OCI-LY1 (cell line): ENCODE results near the gene SUGP2.
A peak's percentile ranks its signal among the peaks of the same experiment; 100 is the strongest.

Experiments used
- H2AFZ ChIP-seq: fragments of 200-600 bp; sonication (generic), shearing (Covaris generic); 2 replicates; pipeline ENCODE4 v1.6.0; 2014; ENCODE audit warnings: antibody characterized with exemption, mild to moderate bottlenecking, low read length
- H3F3A ChIP-seq: fragments of 200-600 bp; sonication (generic), shearing (Covaris generic); 2 replicates; pipeline ENCODE4 v1.6.0; 2014; ENCODE audit warnings: mild to moderate bottlenecking, antibody characterized with exemption, low read length, moderate library complexity; ENCODE audit not compliant: insufficient read depth
- H3K27ac ChIP-seq: fragments of 200-600 bp; sonication (generic); 2 replicates; pipeline ENCODE4 v1.5.1; 2014; ENCODE audit warnings: low read length, mixed run types, mild to moderate bottlenecking, low read depth; ENCODE audit not compliant: poor library complexity, severe bottlenecking
- H3K27me3 ChIP-seq: fragments of 200-600 bp; sonication (generic); 2 replicates; pipeline ENCODE4 v1.6.0; 2014; ENCODE audit warnings: antibody characterized with exemption, mild to moderate bottlenecking, low read length, moderate library complexity; ENCODE audit not compliant: insufficient read depth
- H3K36me3 ChIP-seq: fragments of 200-600 bp; sonication (generic); 2 replicates; pipeline ENCODE4 v1.6.1; 2014; ENCODE audit warnings: mild to moderate bottlenecking, antibody characterized with exemption, low read length, moderate library complexity, mixed read lengths; ENCODE audit not compliant: insufficient read depth
- H3K4me1 ChIP-seq: fragments of 200-600 bp; sonication (generic); 2 replicates; pipeline ENCODE4 v1.5.1; 2014; ENCODE audit warnings: mild to moderate bottlenecking, low read length, moderate library complexity; ENCODE audit not compliant: insufficient read depth, severe bottlenecking
- H3K4me2 ChIP-seq: fragments of 200-600 bp; sonication (generic), shearing (Covaris generic); 2 replicates; pipeline ENCODE4 v1.6.1; 2014; ENCODE audit warnings: low read length
- H3K4me3 ChIP-seq: fragments of 200-600 bp; sonication (generic); 2 replicates; pipeline ENCODE4 v1.5.1; 2014; ENCODE audit warnings: low read length, low read depth, mild to moderate bottlenecking, mixed read lengths; ENCODE audit not compliant: poor library complexity, severe bottlenecking
- H3K79me2 ChIP-seq: fragments of 200-600 bp; shearing (Covaris generic); 2 replicates; pipeline ENCODE4 v1.6.1; 2016; ENCODE audit warnings: mixed run types, low read length, mixed read lengths; ENCODE audit not compliant: insufficient read depth
- H3K9ac ChIP-seq: fragments of 200-600 bp; sonication (generic), shearing (Covaris generic); 2 replicates; pipeline ENCODE4 v1.6.1; 2014; ENCODE audit warnings: mild to moderate bottlenecking, low read length, mixed read lengths
- H3K9me2 ChIP-seq: fragments of 200-600 bp; sonication (generic), shearing (Covaris generic); 2 replicates; pipeline ENCODE4 v1.6.1; 2014; ENCODE audit warnings: low read depth, mild to moderate bottlenecking, low read length, mixed read lengths
- H3K9me3 ChIP-seq: fragments of 200-600 bp; shearing (Covaris generic); 2 replicates; pipeline ENCODE4 v1.6.1; 2014; ENCODE audit warnings: low read length, mixed read lengths
- H4K20me1 ChIP-seq: fragments of 200-600 bp; sonication (generic), shearing (Covaris generic); 2 replicates; pipeline ENCODE4 v1.6.0; 2016; ENCODE audit warnings: mild to moderate bottlenecking, low read length; ENCODE audit not compliant: insufficient read depth
- CTCF ChIP-seq: fragments of 200-600 bp; sonication (generic), shearing (Covaris generic); IDR thresholded peaks from 2 replicates; pipeline ENCODE4 v1.5.1; 2017; ENCODE audit warnings: mild to moderate bottlenecking, antibody characterized with exemption, low read length, moderate library complexity, mixed read lengths
- EZH2 ChIP-seq: fragments of 200-600 bp; sonication (generic), shearing (Covaris generic); IDR thresholded peaks from 2 replicates; pipeline ENCODE4 v1.8.0; 2017; ENCODE audit warnings: borderline replicate concordance, mixed run types, mild to moderate bottlenecking, antibody characterized with exemption, low read length, moderate library complexity, mixed read lengths

The SUGP2 gene

GRCh38 chr19:19068659-19069654 is 35.6 kb upstream of the SUGP2 start:
- H3K4me3 ChIP-seq, result no peak overlapping the region
- H2AFZ ChIP-seq, result no peak overlapping the region
- no peak overlapping the region for H3K4me2 ChIP-seq
- H4K20me1 ChIP-seq, result no peaks in the 10 kb centered on the region
- H3K27ac ChIP-seq, result peak overlapping the region; percentile 1
- no peak overlapping the region for H3K9ac ChIP-seq
- H3K4me1 ChIP-seq, result peaks cover 27% of the 10 kb centered on the region
- H3K9me2 ChIP-seq, result no peaks in the 10 kb centered on the region
- TF ChIP-seq EZH2 (no peak), CTCF (no peak)
- H3K79me2 ChIP-seq, result no peaks in the 10 kb centered on the region
- H3K36me3 ChIP-seq, result peaks cover 3% of the 10 kb centered on the region; the same call in 1 of the 2 replicates
- no peaks in the 10 kb centered on the region for H3K9me3 ChIP-seq
- no peaks in the 10 kb centered on the region for H3K27me3 ChIP-seq
- no peaks in the 10 kb centered on the region for H3F3A ChIP-seq

GRCh38 chr19:19067276-19068072 is 34.2 kb upstream of the SUGP2 start:
- Histone ChIP-seq H3K4me3 (no peak overlapping the region), H3K9ac (no peak overlapping the region), H2AFZ (no peak overlapping the region), H3K4me2 (no peak overlapping the region), H3K27ac (no peak overlapping the region), H3K27me3 (no peaks in the 10 kb centered on the region), H3F3A (no peaks in the 10 kb centered on the region), H4K20me1 (no peaks in the 10 kb centered on the region), H3K36me3 (peaks cover 3% of the 10 kb centered on the region; the same call in 1 of the 2 replicates), H3K4me1 (peaks cover 32% of the 10 kb centered on the region), H3K9me2 (no peaks in the 10 kb centered on the region), H3K9me3 (no peaks in the 10 kb centered on the region), H3K79me2 (no peaks in the 10 kb centered on the region)
- TF ChIP-seq EZH2 (no peak), CTCF (no peak)

DNA sequence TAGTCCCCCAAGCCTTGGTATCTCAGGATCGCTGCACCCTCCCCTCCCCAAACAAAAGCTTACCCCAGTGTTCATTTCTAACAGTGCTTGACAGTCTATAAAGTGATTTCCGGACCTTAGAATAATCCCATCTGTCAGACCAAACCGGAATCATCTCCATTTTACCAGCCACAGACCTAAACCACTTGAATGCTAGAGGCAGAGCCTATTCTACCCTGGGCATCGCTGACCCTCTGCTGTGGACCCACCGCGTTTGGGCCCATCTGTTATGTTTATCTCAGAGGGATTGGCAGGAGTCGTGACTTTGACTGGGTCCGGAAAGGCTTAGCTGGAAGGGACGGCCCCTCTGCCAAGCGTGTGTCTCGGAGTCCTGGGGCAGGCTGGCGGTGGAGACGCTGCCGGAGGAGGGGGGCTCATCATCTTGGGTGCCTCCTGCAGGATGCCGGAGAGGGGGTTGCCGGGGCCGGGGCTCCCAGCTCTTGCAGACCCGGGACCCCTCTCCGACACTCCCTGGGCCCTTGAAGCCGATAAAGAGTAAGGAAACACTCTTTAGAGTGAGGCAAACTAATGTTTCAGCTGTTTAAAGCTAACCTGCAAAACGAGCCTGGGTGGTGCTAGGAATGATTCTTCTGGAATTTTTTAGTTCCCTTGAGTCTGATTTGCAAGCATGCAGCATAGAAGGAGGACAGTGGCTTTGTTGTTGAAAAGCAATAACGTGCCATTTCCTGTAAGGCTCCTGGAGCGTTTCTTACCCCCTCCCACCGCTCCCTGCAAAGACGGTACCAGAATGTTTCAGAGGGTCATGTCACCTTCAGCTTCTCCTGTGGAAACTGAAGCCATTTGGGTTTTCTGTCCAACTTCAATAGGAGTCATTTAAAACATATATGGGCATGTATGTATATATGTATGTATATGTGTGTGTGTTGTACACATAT is 31.8 kb upstream of the SUGP2 start:
- H3K9me2 ChIP-seq, result no peaks in the 10 kb centered on the region
- H3K27ac ChIP-seq, result peak overlapping the region; percentile 38
- no peak overlapping the region for H2AFZ ChIP-seq
- peak overlapping the region; percentile 68 for H3K4me3 ChIP-seq
- no peaks in the 10 kb centered on the region for H3K9me3 ChIP-seq
- no peaks in the 10 kb centered on the region for H3F3A ChIP-seq
- H3K4me2 ChIP-seq, result peak overlapping the region; percentile 84
- H3K79me2 ChIP-seq, result no peaks in the 10 kb centered on the region
- H3K4me1 ChIP-seq, result peaks cover 32% of the 10 kb centered on the region
- no peaks in the 10 kb centered on the region for H3K27me3 ChIP-seq
- no peaks in the 10 kb centered on the region for H4K20me1 ChIP-seq
- TF ChIP-seq CTCF (no peak), EZH2 (no peak)
- H3K36me3 ChIP-seq, result no peaks in the 10 kb centered on the region; the same call in 1 of the 2 replicates
- H3K9ac ChIP-seq, result peak overlapping the region; percentile 65
